ENCODE data around the gene EME1. TPM values are rescaled to one million over a fixed set of nuclear protein-coding genes. Genes with fewer than 3 reads are reported as not detected.

Gene EME1
- total and polyA plus RNA-seq, 2 of the 8 experiments (the other 6 are each of a cell fraction or from before 2014, with no cell fraction given) = 13.9 to 16.3 TPM

DNA sequence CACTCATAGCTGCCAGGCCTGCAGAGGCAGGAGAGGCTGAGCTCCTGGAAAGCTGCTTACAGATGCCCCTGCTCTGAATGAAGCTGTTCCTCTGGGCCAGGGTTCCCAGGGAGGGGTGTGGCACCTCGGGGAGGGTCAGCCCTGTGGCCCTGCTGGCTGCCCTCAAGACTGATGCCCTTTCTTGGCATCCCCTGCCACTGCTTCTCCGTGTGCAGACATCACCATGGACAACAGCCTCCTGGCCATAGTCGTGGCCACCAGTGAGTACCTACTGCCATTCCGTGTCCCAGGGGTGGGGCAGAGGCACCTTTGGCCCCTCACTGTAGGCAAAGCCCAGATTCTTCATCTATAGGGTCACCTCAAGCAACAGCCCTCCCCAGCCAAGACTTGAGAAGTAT is 9.0 kb upstream of the EME1 start (continued):
- TF ChIP-seq, protein P1, sequence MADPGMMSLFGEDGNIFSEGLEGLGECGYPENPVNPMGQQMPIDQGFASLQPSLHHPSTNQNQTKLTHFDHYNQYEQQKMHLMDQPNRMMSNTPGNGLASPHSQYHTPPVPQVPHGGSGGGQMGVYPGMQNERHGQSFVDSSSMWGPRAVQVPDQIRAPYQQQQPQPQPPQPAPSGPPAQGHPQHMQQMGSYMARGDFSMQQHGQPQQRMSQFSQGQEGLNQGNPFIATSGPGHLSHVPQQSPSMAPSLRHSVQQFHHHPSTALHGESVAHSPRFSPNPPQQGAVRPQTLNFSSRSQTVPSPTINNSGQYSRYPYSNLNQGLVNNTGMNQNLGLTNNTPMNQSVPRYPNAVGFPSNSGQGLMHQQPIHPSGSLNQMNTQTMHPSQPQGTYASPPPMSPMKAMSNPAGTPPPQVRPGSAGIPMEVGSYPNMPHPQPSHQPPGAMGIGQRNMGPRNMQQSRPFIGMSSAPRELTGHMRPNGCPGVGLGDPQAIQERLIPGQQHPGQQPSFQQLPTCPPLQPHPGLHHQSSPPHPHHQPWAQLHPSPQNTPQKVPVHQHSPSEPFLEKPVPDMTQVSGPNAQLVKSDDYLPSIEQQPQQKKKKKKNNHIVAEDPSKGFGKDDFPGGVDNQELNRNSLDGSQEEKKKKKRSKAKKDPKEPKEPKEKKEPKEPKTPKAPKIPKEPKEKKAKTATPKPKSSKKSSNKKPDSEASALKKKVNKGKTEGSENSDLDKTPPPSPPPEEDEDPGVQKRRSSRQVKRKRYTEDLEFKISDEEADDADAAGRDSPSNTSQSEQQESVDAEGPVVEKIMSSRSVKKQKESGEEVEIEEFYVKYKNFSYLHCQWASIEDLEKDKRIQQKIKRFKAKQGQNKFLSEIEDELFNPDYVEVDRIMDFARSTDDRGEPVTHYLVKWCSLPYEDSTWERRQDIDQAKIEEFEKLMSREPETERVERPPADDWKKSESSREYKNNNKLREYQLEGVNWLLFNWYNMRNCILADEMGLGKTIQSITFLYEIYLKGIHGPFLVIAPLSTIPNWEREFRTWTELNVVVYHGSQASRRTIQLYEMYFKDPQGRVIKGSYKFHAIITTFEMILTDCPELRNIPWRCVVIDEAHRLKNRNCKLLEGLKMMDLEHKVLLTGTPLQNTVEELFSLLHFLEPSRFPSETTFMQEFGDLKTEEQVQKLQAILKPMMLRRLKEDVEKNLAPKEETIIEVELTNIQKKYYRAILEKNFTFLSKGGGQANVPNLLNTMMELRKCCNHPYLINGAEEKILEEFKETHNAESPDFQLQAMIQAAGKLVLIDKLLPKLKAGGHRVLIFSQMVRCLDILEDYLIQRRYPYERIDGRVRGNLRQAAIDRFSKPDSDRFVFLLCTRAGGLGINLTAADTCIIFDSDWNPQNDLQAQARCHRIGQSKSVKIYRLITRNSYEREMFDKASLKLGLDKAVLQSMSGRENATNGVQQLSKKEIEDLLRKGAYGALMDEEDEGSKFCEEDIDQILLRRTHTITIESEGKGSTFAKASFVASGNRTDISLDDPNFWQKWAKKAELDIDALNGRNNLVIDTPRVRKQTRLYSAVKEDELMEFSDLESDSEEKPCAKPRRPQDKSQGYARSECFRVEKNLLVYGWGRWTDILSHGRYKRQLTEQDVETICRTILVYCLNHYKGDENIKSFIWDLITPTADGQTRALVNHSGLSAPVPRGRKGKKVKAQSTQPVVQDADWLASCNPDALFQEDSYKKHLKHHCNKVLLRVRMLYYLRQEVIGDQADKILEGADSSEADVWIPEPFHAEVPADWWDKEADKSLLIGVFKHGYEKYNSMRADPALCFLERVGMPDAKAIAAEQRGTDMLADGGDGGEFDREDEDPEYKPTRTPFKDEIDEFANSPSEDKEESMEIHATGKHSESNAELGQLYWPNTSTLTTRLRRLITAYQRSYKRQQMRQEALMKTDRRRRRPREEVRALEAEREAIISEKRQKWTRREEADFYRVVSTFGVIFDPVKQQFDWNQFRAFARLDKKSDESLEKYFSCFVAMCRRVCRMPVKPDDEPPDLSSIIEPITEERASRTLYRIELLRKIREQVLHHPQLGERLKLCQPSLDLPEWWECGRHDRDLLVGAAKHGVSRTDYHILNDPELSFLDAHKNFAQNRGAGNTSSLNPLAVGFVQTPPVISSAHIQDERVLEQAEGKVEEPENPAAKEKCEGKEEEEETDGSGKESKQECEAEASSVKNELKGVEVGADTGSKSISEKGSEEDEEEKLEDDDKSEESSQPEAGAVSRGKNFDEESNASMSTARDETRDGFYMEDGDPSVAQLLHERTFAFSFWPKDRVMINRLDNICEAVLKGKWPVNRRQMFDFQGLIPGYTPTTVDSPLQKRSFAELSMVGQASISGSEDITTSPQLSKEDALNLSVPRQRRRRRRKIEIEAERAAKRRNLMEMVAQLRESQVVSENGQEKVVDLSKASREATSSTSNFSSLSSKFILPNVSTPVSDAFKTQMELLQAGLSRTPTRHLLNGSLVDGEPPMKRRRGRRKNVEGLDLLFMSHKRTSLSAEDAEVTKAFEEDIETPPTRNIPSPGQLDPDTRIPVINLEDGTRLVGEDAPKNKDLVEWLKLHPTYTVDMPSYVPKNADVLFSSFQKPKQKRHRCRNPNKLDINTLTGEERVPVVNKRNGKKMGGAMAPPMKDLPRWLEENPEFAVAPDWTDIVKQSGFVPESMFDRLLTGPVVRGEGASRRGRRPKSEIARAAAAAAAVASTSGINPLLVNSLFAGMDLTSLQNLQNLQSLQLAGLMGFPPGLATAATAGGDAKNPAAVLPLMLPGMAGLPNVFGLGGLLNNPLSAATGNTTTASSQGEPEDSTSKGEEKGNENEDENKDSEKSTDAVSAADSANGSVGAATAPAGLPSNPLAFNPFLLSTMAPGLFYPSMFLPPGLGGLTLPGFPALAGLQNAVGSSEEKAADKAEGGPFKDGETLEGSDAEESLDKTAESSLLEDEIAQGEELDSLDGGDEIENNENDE (IDR thresholded peaks at IDR 0.05; ENCODE audit: insufficient replicate concordance, low read length) = no peak
- TF ChIP-seq RFX5 (IDR thresholded peaks at IDR 0.05; ENCODE audit: borderline replicate concordance, low read depth, low read length) (no peak), NANOG (IDR thresholded peaks at IDR 0.05; ENCODE audit: insufficient read depth, low read depth, low read length, poor library complexity, severe bottlenecking) (no peak), POU5F1 (IDR thresholded peaks at IDR 0.05; ENCODE audit: low read depth, low read length) (no peak), YY1 (IDR thresholded peaks at IDR 0.05; ENCODE audit: low read depth, low read length) (no peak), POLR2AphosphoS5 (IDR thresholded peaks at IDR 0.05; ENCODE audit: low read depth, low read length) (no peak; the same call in 1 of the 2 replicates), NRF1 (IDR thresholded peaks at IDR 0.05; ENCODE audit: low read depth, low read length) (no peak), SIN3A (conservative IDR thresholded peaks at IDR 0.05 in 1 of 2, IDR thresholded peaks at IDR 0.05 in 1 of 2; ENCODE audit: low read depth in 1 of 2, low read length in 2 of 2) (no peak), HDAC2 (IDR thresholded peaks at IDR 0.05; ENCODE audit: borderline replicate concordance in 1 of 2, low read depth in 2 of 2, low read length in 2 of 2) (no peak), RNF2 (IDR thresholded peaks at IDR 0.05; ENCODE audit: borderline replicate concordance, low read depth, low read length, missing control alignments, poor library complexity, severe bottlenecking) (no peak), SRF (IDR thresholded peaks at IDR 0.05; ENCODE audit: low read depth, low read length) (no peak)

All from H1 (cell line).